ENCODE data around the gene AOX1.

AOX1 gene

GRCh38 chr2:200617156-200618053 is 31.6 kb downstream of the AOX1 start:
- H3K4me3 ChIP-seq (ENCODE audit: low read depth, low read length) = no peak overlapping the region
- no peak for DNase-seq (ENCODE audit: low read depth, low spot score)
- in situ Hi-C loops (cut with HindIII; ENCODE audit: low sequenced_read_pairs) = no loop called here
- no peak for TF ChIP-seq CTCF (IDR thresholded peaks at IDR 0.05; ENCODE audit: low read depth, low read length)

- DNase-seq (ENCODE audit: low read depth, low spot score) = no peak
- no peak for TF ChIP-seq CTCF (IDR thresholded peaks at IDR 0.05; ENCODE audit: low read depth, low read length)
- no peak overlapping the region for H3K4me3 ChIP-seq (ENCODE audit: low read depth, low read length)
- in situ Hi-C loops (cut with HindIII; ENCODE audit: low sequenced_read_pairs) = no loop called here
Observed at GRCh38 chr2:200618054-200618419, 32.2 kb downstream of the AOX1 start.

GRCh38 chr2:200618590-200619021 is 32.8 kb downstream of the AOX1 start:
- peak; percentile 74 for DNase-seq (ENCODE audit: low read depth, low spot score)
- TF ChIP-seq CTCF (IDR thresholded peaks at IDR 0.05; ENCODE audit: low read depth, low read length) = peak; percentile 43
- in situ Hi-C loops (cut with HindIII; ENCODE audit: low sequenced_read_pairs) = no loop called here
- H3K4me3 ChIP-seq (ENCODE audit: low read depth, low read length) = no peak overlapping the region

- in situ Hi-C loops (cut with HindIII; ENCODE audit: low sequenced_read_pairs) = no loop called here
- no peak for DNase-seq (ENCODE audit: low read depth, low spot score)
- H3K4me3 ChIP-seq (ENCODE audit: low read depth, low read length) = no peak overlapping the region
- no peak for TF ChIP-seq CTCF (IDR thresholded peaks at IDR 0.05; ENCODE audit: low read depth, low read length)
Observed at GRCh38 chr2:200619279-200619678, 33.5 kb downstream of the AOX1 start.

- TF ChIP-seq CTCF (IDR thresholded peaks at IDR 0.05; ENCODE audit: low read depth, low read length) = no peak
- in situ Hi-C loops (cut with HindIII; ENCODE audit: low sequenced_read_pairs) = no loop called here
- DNase-seq (ENCODE audit: low read depth, low spot score) = no peak
- H3K4me3 ChIP-seq (ENCODE audit: low read depth, low read length) = no peak overlapping the region
Observed at GRCh38 chr2:200620606-200621390, 35.0 kb downstream of the AOX1 start.

- in situ Hi-C loops (cut with HindIII; ENCODE audit: low sequenced_read_pairs) = no loop called here
- DNase-seq (ENCODE audit: low read depth, low spot score) = no peak
- no peak overlapping the region for H3K4me3 ChIP-seq (ENCODE audit: low read depth, low read length)
- TF ChIP-seq CTCF (IDR thresholded peaks at IDR 0.05; ENCODE audit: low read depth, low read length) = no peak
Observed at GRCh38 chr2:200622106-200622505, 36.3 kb downstream of the AOX1 start.

All from astrocyte of the spinal cord (primary cell).